Activated CD4-positive, alpha-beta T cell treated with anti-CD3 and anti-CD28 coated beads for 24 hours (primary cell): Measurements from ENCODE around the gene SASH3.

ENCODE experiments used
- DNase-seq, 2 donors: peaks; one replicate each; pipeline ENCODE4 v3.0.0-alpha.2; 2020; ENCODE audit warnings: low read depth in 2 of 2

Gene SASH3

DNA sequence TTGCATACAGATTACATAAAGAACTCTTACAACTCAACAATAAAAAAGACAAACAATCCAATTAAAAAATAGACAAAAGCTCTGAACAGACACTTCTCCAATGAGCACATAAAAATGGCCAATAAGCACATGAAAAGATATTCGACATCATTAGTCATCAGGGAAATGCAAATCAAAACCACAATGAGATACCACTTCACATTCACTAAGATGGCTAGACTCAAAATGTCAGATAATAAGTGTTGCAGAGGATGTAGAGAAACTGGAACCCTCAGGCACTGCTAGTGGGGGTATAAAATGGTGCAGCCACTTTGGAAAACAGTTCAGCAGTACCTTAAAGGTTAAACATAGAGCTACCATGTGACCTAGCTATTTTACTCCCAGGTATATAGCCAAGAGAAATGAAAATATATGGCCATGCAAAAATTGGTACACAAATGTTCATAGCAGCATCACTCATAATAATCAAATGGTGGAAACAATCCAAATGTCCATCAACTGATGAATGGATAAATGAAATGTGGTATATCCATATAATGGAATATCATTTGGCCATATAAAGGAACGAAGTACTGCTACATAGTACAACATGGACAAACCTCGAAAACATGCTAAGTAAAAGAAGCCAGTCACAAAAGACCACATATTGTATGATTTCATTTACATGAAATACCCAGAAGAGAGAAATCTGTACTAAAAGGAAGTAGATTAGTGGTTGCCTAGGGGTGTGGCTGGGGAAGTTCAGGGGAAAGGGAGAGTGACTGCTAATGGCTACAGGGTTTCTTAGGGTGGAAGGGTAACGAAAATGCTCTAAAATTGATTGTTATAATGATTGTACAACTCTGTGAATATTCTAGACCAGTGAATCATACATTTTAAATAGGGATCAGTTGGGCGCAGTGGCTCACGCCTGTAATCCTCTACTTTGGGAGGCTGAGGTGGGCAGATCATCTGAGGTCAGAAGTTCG is 29.4 kb downstream of the SASH3 start:
- DNase-seq: no peak

DNA sequence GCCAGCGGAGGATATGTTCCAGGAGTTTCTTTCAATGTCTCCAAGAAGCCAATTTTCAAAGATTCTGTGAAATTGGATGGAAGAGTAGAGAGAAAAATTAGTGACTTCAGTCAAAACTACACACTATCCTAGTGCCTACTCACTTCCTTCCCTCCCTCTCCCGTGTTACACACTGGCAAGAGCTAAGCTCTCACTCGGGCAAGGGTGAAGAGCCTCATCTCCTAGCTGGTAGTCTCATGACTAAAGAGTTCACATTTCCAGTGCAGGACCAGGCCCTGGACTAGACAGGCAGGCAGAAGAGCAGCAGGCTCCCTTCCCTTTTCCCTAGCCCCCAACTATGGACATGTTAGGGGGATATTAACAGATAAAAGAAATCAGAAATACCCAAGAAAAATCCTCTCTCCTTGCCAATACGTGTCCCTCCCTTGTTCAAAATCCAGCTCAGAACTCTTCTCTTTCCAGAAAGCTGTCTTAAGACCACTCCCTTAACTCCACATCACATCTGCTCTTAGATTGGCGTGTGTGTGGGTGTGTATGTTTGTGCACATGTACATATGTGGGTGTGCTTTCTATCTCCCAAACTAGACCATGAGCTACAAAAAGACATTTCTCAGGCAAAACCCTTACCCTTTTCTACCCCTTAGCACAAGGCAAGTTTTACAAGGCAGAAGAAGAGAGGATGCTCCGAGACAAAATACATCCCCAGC is 34.1 kb downstream of the SASH3 start:
- DNase-seq: no peak

DNA sequence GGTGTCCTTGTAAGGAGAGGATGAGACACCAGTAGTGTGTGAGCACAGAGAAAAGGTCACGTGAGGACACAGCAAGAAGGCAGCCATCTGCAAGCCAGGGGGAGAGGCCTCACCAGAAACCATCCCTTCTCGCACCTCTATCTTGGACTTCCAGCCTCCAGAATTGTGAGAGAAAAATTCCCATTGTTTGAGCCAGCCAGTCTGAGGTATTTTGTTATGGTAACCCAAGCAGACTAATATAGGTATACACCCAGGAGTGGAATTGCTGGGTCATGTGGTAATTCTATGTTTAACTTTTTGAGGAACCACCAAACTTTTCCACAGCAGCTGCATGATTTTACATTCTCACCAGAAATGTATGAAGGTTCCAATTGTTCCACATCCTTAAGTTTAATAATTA is 38.4 kb downstream of the SASH3 start:
- no peak for DNase-seq

DNA sequence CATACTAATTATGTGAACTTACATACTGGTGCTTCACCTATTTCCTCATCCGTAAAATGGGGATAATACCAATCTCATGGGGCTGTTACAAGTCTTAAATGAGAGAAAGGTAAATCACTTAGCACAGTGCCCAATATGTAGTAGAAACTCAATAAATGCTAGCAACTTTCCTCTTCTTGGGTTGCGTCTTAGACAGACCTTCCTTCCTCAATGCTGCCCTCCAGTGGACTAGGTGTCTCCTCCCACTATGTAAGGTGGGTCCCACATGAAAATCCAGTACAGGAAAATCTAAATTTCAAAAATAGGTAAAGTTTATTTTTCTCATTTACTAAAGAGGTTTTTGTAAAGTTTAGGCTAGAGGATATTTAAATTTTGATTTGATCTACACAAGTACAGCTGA is 43.4 kb downstream of the SASH3 start:
- peak in 1 of 2 donors; percentile 41 for DNase-seq

DNA sequence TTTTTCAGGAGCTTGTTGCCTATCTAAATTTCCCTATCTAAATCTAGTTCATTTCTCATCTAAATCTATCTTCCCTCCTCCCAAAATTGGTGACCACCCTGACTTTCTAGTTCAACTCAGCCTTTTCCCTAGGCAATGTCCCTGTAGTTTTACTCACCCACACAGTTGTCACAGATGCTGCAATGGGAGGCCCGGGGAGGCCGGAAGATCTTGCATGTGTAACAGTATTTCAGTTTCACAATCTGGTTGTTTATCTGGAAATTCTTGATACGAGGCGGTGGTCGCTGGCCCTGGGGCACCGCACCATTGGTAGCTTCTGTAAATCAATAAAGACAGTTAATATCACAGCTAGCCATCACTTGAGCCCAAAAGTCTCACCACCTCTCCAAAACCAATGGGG is 43.8 kb downstream of the SASH3 start:
- no peak for DNase-seq

DNA sequence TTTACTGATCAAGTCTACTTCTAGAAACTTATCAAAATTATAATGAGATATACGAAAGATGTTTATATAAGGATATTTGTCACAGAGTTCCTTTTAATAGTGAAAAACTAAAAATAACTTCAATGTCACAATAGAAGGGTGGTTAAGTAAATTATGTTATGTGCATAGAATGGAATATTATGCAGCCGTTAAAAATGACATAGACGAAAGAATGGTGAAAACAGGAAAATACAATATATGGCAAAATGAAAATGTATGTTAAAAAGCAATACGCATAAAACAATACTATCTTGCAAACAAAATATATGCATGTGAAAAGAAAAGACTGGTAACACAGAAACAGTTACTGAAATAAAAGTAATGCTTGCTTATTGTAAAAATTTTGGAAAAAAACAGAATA is 44.9 kb downstream of the SASH3 start:
- no peak for DNase-seq

DNA sequence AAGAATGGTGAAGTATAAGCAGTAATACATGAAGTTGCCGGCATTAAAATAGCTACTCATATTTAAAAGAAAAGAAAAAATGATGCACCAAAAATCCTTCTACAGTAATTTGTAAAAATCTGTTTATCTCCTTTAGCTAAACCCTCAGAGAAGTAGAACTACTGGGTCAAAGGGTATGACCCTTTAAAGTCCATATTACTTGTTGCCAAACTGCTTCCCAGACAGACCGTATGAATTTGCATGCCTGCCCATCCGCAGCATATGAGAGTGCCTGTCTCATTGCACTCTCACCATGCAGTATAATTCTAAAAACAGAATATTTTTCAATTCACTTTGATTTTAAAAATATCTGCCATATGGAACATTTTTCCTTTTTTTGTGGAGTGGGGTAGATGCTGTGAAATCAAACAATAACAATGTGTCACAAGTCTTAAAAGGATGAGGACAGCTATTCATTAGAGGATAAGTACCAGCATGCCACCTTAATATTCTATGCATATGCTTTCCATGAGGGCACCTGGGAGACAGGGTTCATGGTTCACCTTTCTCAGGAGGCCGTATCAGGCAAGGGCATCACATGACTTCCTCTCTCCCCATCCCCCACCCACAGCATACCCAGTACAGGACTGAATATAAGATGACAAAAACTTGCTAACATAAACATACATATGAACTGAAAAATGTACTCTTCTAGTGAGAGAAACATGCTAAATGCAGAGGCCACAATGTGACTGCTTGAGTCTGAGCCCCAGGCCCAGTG is 46.2 kb downstream of the SASH3 start:
- no peak for DNase-seq

DNA sequence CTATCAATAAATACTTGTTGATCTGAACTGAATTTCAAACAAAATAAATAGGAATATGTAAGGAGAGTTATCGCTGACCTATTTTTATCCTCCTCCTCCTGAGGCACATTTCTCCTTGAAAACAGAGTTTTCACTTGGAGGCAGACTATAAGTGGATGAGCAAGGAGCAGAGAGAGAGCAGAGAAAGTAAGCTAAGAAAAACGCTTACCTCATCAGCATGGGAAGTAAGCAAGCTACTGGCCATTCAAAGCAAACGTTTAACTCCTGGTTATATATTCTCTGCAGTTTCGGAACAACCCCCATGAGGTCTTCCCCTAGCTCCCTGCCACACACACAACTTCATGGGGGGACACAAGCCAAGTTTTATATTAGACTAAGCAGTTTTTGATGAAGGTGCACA is 50.7 kb downstream of the SASH3 start:
- no peak for DNase-seq

DNA sequence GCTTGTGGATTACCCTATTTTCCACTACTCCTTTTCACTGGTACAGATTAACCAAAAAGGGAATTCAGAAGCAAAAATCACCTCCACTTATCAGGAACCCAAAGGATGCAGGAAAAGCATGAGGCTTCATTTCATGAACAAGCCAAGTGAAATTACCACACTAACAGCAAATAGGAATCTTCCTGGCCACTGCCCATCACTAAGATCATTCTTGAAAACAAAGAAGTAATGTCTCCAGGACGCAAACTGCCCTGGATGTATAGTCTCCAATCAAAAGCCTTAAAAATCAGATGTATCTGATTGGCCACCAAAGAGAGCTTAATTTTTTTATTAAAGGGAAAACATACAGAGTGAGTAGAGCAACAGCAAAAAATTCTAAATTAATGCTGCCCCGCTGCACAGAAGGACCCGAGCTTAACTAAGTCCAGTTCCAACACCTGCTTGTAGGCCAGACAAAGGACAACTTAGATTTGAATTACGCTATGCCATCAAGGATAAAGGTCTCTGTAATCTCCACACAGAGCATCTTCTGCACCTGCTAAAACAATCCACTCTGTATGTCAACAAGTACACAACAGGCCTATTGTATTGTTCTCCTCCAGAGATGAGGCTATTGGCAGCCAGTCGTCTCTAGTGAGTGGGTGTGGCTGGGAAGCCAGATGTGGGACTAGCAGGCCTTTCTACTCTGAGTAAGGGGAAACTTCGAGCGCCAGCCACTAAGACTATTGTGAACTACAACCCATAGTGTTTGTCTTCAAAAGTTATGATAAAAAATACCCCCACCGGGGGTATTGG is 51.5 kb downstream of the SASH3 start:
- no peak for DNase-seq

DNA sequence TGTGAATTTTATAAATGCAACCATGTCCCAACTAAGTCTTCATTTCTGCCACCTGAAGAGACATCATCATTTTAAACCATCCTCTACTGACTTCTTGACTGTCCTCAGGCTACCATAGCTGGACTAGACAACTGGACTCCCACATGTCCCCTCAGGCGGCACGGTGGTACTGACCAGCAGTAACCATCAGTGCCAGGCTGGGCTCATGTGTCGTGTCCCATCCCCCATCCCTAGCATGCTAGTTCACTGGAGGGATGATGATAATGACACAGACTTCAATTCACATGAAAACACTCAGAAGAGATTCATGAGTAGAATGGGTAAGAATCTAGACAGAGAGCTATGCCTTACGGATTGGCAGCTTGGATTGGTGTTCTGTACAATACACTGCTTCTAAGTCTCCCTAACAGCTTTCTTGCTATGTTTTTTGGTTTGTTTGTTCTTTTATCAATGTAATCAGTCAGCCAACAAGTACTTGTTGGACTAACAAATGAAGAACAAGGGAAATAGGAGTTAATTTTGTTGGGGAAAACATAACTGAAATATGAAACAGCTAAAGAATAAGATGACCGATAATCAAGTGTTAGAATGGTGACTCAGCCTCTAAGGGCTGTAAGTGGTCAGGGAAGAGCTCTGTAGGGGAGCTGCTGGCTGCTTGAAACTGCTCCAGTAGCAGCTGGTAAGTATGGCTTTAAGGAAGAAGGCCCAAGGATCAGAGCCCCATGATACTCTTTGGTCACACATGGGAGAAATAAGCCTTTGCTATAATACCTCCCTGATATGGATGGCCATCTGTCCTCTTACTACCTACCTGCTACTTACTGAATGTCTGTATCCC is 53.6 kb downstream of the SASH3 start:
- no peak for DNase-seq

DNA sequence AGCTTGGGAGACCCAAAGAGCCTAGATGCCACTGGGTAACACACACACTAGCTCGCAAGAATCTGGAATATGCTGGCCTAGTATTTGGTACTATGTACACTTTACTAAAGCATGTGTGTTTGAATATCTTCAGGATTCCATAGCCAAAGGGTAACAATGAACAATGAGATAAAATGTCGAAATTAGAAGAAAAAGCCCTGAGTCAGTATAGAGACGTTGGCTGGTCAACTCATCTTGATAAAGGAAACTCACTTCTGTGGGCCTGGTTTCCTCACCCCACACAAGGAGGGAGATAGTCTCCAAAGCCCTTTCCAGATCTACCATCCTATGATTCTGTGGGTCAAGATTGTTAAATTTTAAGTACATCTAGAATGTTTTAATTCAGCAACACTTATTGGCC is 57.1 kb downstream of the SASH3 start:
- no peak for DNase-seq

DNA sequence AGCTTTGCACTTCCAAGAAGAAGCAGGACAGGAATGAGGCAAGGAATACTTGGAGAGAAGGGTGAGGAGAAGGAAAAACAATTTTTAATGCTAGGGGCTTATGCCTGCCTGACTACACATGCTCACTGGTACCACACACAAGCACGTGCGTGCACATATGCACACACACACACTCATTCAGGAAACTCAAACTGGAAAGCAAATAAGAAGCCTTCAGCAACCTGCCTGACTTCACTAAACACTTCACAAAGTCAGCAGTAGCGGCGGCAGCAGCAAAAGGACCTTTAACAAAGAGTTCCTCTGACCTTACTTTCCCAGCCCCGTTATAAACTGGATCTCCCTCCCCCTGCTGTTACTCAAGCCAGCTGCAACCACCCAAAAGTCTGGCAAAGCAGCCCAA is 60.6 kb downstream of the SASH3 start:
- DNase-seq: no peak

DNA sequence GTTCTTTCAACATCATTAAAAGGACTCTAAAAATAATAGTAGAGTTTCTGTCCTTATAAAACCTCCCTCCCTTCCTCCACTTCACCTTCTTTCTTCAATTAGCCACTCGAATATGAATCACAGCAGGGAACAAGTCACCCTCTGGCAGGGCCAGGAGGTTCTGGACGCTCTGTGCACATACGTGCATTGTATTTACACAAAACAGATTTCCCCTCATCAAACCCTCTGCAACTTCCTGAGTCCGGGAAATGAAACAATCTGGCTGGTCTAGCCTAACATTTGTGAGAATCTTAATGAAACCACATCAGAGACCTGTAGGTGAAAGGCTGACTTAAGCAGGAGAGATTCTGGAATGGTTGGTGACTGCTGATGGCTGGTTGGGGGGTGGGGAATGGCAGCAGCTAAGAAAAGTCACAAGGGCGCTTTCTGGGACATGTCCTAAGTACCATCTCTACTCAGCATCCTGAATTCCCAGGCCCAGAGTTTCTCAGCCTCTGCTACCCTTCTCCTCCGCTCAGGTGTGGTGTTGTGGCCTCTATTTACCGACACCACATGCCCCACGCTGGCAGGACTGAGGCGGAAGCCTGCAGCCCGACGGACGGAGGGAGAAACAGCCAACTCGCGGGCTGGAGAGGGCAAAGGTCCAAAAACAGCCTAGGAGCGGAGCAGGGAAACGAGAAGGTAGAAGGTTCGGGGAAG is 62.9 kb downstream of the SASH3 start:
- DNase-seq: no peak

DNA sequence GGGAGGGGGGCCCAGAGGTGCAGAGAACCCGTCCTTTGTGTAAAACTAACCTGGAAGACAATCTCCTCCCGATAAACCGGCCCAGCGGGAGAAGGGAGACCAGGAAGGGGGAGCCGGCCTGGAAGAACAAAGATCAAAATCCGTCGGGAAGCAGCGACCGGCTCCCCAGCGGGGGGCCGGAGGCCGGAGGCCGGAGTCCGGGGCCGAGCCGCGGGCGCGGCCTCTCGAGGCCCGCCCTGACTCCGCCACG is 63.4 kb downstream of the SASH3 start:
- DNase-seq: no peak

DNA sequence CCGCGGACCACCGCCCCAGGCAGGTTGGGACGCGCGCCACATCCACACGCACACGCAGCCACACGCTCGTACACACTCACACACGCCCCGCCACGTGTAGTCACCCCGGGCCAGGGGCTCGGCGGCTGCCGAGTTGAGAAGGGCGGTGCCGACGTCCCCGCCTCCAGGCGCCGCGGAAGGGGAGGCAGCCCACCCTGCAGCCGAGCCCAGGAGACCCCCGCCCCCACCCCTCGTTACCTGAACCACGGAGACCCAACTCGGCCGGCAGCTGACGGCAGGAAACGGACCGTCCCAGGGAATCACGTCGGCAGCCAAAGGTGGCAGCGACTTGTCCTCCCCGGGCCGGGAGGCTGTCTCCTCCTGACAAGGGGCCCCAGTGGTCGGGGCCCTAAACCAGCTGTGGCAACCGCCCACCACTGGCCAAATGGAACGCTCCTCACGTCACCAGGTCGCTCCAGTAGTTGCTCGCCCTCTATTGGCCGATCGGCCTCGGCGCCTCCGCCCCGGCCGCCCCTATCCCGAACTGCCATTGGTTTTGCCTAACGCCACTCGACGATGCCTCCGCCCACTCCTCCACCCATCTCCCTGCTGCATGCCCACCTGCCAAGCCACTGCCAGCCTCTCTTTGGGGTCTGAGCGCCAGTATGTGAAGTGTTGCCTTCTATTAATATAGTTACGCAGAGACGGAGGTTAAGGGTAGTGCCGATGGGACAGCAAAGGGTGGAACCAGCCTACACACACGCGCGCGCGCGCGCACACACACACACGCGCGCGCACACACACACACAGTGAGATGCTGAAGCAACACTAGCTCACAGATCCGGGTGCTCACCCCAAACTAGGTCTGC is 63.9 kb downstream of the SASH3 start, which contains the start of gene ZDHHC9:
TSS of gene ZDHHC9 (minus strand) at position 428 of the 848 bp plus-strand sequence. CDS start 1,941 bp downstream, outside the sequence.
- DNase-seq: peak; percentile 73
